GM19023 (cell line): ENCODE measurements around the gene MT1X.

ENCODE experiments used
- ATAC-seq: cut with Tn5 transposase; IDR thresholded peaks from one replicate; pipeline ENCODE4 v1.9.1; 2021; ENCODE audit warnings: mild to moderate bottlenecking, moderate library complexity; ENCODE audit not compliant: unreplicated experiment

Gene MT1X

GRCh38 chr16:56681939-56682702 is at the start of gene MT1X:
MT1X (plus strand) TSS chr16:56682470; CDS start chr16:56682541, 71 bp downstream.
- peak; percentile 99 for ATAC-seq

- ATAC-seq: no peak
Observed at GRCh38 chr16:56632848-56633365, 49.4 kb upstream of the MT1X start.

- no peak for ATAC-seq
Observed at GRCh38 chr16:56633535-56633934, 48.7 kb upstream of the MT1X start.

- ATAC-seq: no peak
Observed at GRCh38 chr16:56634715-56635440, 47.4 kb upstream of the MT1X start.

GRCh38 chr16:56635441-56635967 is 46.8 kb upstream of the MT1X start:
- ATAC-seq: no peak

GRCh38 chr16:56636616-56637413 is 45.5 kb upstream of the MT1X start:
- ATAC-seq: no peak

GRCh38 chr16:56637814-56638750 is 44.2 kb upstream of the MT1X start, which contains the start of gene MT1A:
MT1A (plus strand) TSS chr16:56638666; CDS start chr16:56638739, 73 bp downstream.
- no peak for ATAC-seq

GRCh38 chr16:56639045-56639444 is 43.2 kb upstream of the MT1X start:
- no peak for ATAC-seq

- no peak for ATAC-seq
Observed at GRCh38 chr16:56640076-56640475, 42.2 kb upstream of the MT1X start.

GRCh38 chr16:56641166-56641565 is 41.1 kb upstream of the MT1X start:
- no peak for ATAC-seq

- peak; percentile 64 for ATAC-seq
Observed at GRCh38 chr16:56643080-56643778, 39.0 kb upstream of the MT1X start.

GRCh38 chr16:56643833-56644232 is 38.4 kb upstream of the MT1X start:
- no peak for ATAC-seq

- ATAC-seq: no peak
Observed at GRCh38 chr16:56645311-56645710, 37.0 kb upstream of the MT1X start.

- no peak for ATAC-seq
Observed at GRCh38 chr16:56645838-56646237, 36.4 kb upstream of the MT1X start.

GRCh38 chr16:56647641-56648431 is 34.4 kb upstream of the MT1X start:
- ATAC-seq: no peak

GRCh38 chr16:56649271-56649670 is 33.0 kb upstream of the MT1X start:
- ATAC-seq: no peak

- ATAC-seq: no peak
Observed at GRCh38 chr16:56649820-56650219, 32.5 kb upstream of the MT1X start.

- ATAC-seq: no peak
Observed at GRCh38 chr16:56651586-56651985, 30.7 kb upstream of the MT1X start, which contains the start of gene MT1B. MT1B (plus strand) TSS chr16:56651886; CDS start chr16:56651954, 68 bp downstream.
